HG02852 (cell line): ENCODE data around the gene ELOVL4.

Experiments
- ATAC-seq: cut with Tn5 transposase; IDR thresholded peaks from one replicate; pipeline ENCODE4 v1.9.1; 2021; ENCODE audit warnings: mild to moderate bottlenecking, moderate library complexity; ENCODE audit not compliant: unreplicated experiment

Gene ELOVL4

GRCh38 chr6:79913369-79913768, 34.0 kb downstream of the ELOVL4 start:
- no peak for ATAC-seq

GRCh38 chr6:79911992-79912391, 35.4 kb downstream of the ELOVL4 start:
- ATAC-seq = no peak

GRCh38 chr6:79909517-79909916, 37.8 kb downstream of the ELOVL4 start:
- ATAC-seq = no peak

- no peak for ATAC-seq
Observed at GRCh38 chr6:79902046-79902445, 45.3 kb downstream of the ELOVL4 start.

- ATAC-seq = no peak
Observed at GRCh38 chr6:79898076-79898475, 49.3 kb downstream of the ELOVL4 start.

- ATAC-seq = no peak
Observed at GRCh38 chr6:79896075-79896449, 51.3 kb downstream of the ELOVL4 start.

GRCh38 chr6:79895382-79896074, 51.8 kb downstream of the ELOVL4 start:
- no peak for ATAC-seq

- ATAC-seq = no peak
Observed at GRCh38 chr6:79894939-79895338, 52.4 kb downstream of the ELOVL4 start.

- ATAC-seq = no peak
Observed at GRCh38 chr6:79888587-79888986, 58.8 kb downstream of the ELOVL4 start.

- ATAC-seq = no peak
Observed at GRCh38 chr6:79878142-79878748, 69.1 kb downstream of the ELOVL4 start.

- no peak for ATAC-seq
Observed at GRCh38 chr6:79874531-79875134, 72.7 kb downstream of the ELOVL4 start.

GRCh38 chr6:79872986-79873385, 74.4 kb downstream of the ELOVL4 start:
- ATAC-seq = no peak

GRCh38 chr6:79872303-79872702, 75.0 kb downstream of the ELOVL4 start:
- ATAC-seq = no peak

- ATAC-seq = peak; percentile 100
Observed at GRCh38 chr6:79869600-79870084, 77.7 kb downstream of the ELOVL4 start.

GRCh38 chr6:79869184-79869583, 78.2 kb downstream of the ELOVL4 start:
- ATAC-seq = no peak

GRCh38 chr6:79868098-79868722, 79.1 kb downstream of the ELOVL4 start:
- ATAC-seq = no peak
